OCI-M2 (cell line): ENCODE data around the gene SEMA3B.
A peak's percentile ranks its signal among the peaks of the same experiment; 100 is the strongest.

Experiments
- DNase-seq: peaks from one replicate; lab custom pipeline; 2025; ENCODE audit not compliant: unreplicated experiment; lab: John Stamatoyannopoulos, UW

Gene SEMA3B

DNA sequence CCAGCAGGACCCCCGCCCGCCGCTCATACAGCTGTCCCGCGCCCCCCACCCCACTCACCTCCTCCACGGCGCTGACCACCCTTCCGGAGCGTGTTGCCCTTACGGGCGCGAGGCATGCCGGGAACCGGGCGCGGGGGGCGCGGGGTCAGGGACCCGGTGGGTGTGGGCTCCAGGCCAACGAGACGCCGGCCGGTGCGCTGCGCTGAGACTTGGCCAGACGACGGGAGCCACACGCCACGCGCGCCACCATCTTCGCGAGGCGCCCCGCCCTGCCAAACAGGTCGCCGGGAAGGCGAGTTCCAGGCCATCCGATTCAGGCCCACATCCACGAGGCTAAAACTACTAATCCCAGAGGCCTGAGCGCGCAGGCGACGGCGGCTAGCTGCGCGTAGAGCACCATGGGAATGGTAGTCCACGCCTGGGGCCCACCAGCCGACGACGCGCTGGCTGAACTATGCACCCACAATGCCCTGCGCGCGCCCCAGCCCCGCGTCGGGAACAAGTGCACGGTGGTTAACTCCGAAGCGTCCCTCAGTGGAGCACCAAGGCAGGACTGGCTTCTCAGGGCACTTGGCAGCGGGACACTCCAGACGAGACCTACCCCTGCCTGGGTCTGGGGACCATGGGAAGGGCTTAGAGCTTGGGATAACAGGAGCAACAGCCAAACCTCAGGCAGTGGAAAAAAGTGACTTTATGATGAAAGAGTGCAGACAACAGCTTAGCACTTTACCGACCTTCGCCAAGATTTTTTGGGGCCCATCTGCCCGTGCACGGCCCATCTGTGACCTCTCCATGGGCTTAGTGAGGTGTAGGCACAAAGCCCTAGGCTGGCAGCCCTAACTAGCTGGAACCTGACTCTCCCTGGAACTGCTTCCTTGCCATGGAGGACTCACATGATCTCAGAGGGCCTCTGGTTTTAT lies 23.5 kb downstream of the SEMA3B start, which contains the start of gene IFRD2:
IFRD2 (minus strand) TSS at position 271 of the 920 bp plus-strand sequence; CDS start at position 116, 155 bp downstream.
- DNase-seq = peak; percentile 44

DNA sequence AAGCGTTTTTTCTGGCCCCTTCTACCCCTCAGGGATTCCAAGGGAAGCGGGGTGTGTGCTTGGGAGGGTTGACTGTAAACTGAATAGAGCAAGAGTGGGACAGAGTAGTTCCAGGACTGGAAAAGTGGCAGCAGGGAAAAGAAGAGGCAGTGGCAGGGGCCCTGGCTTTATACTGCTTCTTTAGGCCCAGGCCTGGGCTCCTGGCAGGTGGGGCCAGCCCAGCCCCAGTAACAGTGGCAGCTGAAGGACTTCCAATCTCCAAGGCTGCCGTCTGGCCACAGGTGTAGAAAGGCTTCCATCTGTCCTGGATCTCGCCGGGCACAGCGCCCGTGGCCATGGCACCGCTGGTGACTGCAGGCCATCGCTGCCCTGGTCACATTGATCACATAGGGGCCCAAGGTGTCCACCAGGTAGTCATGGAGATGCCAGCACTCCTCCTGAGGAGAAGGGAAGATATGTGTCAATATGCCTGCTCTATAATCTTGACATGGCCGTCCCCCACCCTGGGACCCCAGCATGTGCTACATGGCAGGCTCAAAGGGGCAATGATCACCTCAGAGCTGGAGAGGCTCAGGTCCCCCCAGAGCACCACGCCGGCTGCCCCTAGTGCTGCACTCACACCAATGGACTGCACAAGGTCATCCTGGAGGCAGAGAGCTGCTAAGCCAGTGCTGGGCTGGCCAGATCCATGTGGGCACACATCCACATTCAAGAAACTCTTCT lies 24.3 kb downstream of the SEMA3B start:
- no peak for DNase-seq

DNA sequence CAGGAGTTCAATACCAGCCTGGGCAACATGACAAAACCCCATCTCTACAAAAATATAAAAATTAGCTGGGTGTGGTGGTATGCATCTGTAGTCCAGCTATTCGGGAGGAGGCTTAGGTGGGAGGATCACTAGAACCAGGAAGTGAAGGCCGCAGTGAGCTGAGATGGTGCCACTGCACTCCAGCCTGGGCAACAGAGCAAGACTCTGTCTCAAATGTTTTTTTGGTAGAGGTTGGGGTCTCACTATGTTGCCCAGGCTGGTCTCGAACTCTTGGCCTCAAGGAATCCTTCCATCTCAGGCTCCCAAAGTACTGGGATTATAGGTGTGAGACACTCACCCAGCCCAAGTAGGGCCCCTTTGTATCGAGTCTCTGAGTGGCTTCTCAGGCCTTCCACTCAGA lies 25.1 kb downstream of the SEMA3B start:
- no peak for DNase-seq

DNA sequence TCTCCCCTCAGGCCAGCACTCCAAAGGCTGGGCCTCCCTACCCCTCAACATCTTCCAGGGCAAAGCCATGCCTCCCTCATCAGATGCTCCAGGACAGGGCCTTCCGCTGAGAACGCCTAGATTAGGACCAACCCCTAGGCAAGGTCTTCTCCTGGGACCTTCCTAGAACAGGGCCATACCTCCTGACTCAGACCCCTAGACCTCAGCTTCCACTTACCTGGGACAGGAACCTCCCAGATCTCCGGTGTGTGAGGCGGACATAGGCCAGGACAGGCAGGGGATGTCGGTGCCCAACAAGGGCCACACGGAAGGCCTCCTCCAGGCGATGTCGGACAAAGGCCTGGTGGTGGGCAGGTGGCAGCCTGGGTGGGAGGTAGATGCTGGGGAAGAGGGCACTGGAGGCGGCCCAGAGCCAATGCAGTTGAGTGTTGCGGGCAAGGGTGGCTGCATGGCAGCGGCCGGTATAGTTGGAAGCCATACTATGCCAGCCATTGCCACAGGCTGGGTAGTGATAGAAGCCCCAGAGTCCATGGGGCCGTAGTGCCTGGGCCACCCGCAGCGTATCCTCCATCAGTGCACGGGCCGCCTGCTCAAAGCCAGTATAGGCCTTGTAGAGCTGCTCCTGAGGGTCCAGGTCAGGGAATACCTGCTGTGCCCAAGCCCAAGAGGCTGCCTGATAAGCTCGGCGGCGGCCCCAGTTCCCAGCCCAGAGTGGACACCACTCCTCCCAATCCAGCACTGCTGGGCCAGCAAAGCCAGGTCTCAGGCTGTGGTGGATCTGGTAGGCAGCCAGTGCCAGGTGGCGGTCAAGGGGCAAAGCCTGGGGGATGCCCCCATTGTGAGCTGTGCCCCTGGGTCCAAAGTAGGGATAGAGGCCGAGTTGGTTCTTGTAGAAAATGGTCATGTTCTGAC lies 25.8 kb downstream of the SEMA3B start:
- DNase-seq = no peak

DNA sequence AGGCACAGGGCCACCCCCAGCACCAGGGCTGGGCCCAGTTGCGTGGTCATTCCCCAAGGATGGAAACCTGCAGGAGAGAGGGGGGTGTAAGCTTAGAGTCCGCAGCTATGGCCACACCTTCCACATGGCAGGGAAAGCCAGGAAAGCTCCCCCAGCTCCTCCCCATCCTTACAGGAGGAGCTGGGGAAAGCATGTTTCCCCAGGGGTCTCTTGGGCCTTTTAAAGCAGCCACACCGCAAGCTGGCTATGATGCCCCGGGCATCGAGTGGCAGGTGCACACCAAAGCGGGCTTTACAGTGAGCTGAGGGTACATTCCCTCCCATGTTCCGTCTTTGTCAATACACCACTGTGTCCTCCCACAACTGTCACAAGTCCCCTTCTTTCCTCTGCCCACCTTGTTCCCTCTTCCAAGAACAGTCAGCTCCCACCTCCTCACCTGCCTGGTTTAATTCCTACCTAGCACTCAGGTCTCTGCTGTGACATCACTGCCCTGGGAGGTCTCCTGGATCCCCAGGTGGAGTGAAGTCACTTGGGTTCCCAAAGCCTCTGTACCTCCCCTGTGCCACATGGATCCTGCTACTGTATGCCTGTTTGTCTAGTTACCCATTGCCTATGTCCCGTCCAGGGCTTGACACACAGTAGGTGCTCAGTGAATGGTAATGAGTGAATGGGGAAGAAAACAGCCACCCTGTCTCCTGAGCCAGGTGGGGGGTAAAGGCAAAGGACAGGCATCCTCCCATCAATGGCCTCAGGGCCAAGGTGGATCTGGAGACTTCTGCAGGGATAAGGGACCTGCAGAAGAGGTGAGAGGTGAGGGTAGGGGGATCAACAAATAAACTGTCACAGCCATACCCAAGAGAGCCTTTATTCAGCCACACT lies 26.8 kb downstream of the SEMA3B start:
- no peak for DNase-seq

DNA sequence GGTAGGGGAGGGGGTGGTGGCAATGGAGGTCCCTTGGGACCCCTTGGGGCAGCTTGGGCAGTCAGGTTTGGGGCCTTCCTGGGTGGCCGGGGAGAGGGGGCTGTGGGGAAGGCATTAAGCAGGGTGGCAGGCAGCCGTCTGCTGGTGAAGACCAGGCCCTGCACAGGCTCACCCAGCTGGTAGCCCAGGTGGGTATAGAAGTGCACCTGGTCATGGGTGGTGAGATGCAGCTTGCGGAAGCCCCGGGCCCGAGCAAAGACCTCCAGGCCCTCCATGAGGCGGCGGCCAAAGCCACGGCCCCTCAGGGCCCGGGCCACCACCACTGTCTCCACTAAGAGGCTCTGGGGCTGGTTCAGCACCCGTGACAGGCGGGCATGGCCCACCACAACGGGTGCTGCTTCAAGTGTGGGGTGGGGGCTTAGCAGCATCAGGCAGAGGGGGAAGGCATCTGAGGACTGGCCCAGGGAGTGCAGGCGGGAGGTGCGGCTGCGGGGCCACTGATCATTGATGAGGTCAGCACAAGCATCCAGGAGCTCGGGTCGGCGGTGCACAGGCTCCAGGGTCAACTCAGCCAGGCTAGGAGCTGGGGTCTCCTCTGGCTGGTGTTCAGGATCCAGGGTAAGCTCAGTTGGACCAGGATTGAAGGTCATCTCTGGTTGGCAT lies 27.9 kb downstream of the SEMA3B start:
- no peak for DNase-seq

DNA sequence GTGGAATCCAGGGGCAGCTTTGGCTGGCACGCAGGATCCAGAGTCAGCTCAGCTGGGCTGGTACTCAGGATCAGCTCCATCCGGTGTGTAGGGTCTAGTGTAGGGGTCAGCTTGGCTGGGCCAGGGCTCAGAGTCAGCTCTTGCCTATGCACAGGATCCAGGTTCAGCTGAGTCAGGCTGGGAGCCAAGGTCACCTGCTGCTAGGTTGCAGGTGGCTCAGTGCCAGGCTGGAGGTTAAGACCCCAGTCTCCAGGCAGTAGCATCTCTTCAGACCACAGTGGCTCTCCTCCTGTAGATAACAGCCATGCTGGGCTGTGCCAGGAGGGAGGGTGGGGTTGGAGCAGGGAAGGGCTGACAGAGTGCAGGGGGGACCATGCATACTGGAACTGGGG lies 28.4 kb downstream of the SEMA3B start:
- DNase-seq = no peak

DNA sequence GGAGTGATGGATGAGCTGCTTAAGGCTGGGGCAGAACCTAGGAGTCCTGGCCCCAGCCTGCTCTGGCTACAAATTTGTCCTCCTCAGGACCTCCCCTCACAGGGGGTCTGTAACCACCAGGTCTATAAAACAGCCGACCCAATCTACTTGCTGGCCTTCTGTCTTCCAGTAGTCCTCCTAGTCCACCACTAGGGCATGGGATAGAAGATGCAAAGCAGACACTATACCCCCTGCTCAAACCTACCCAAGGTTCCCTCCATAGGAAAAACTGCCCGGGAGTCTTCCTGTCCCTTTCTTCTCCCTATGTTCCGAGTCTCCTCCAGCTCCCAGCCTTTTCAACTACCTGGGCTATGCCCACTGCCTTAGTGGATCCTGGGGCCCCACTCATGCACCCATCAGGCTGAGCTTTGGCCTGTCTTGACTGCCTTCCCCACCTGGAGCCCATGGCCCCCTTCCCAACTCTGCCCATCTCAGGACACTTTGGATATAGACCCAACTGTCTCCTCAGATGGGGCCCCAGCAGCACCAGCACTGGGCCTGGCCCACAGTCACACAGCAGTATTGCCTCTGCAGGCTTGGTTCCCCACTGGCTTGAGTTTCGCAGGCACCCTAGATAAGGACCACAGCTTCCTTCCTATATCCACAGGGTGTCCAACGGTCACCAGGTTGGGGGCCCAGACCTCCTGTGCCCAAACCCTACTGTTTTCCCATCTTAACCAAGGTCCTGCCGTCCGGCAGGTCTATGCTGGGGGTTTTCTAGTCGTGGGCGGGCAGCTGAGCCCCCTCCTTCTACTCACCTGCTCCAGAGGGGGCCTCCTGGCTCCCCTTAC lies 29.2 kb downstream of the SEMA3B start:
- no peak for DNase-seq

DNA sequence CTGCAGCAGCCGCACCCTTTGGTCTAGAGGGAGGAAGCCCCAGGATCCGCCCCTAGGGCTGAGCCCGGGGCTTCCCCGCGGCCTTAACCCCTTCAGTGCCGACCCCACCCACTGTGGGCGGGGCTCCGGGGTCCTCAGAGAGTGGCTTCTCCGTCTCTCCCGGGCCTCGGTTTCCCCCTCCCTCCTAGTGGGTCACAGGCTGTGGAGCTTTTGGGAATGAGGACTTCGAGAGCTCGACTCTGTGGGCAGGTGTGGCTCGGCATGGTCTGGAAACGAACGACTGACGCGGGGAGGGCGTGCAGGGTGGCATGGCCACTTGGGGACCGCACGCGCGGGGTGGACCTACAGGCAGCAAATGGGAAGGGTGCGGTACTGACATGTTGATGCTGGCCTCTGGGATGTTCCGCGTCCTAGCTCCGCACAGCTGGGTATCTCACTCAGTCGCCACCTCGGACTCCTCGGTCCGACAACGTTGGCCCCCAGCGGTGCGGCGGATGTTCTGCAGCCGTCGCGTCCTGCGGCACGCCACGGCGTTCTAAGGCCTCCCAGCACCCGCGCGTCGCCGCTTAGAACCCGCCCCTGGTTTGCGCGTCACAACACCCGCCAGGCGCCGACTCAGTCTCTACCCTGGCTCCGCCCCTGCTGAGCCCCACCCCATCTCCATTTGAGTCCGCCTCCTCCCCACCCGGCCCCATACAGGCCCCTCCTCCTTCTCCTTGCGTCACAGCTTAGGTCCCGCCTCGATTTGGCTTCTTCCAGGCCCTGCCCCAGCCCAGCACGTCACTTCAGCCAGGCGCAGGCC lies 30.1 kb downstream of the SEMA3B start, which contains the start of the genes HYAL3 and NAA80:
HYAL3 (minus strand) TSS at position 570 of the 802 bp plus-strand sequence. CDS start 3,803 bp downstream, outside the sequence.
NAA80 (minus strand) TSS at position 570 of the 802 bp plus-strand sequence. CDS start 1,942 bp downstream, outside the sequence.
- peak; percentile 79 for DNase-seq

DNA sequence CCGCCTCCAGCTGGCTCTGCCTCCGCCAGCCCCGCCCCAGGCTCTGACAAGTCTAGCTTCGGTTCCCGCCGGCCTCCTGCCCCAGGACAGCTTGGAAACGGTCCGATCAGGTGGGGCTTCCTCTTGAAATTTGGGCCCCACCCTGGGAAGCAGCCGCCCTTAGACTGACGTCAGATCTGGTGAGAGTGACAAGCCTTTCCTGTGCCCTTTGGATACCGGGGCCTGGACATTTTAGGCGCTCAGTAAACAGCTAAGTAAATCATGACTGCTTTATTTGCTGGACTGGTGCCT lies 30.6 kb downstream of the SEMA3B start:
- DNase-seq = no peak

DNA sequence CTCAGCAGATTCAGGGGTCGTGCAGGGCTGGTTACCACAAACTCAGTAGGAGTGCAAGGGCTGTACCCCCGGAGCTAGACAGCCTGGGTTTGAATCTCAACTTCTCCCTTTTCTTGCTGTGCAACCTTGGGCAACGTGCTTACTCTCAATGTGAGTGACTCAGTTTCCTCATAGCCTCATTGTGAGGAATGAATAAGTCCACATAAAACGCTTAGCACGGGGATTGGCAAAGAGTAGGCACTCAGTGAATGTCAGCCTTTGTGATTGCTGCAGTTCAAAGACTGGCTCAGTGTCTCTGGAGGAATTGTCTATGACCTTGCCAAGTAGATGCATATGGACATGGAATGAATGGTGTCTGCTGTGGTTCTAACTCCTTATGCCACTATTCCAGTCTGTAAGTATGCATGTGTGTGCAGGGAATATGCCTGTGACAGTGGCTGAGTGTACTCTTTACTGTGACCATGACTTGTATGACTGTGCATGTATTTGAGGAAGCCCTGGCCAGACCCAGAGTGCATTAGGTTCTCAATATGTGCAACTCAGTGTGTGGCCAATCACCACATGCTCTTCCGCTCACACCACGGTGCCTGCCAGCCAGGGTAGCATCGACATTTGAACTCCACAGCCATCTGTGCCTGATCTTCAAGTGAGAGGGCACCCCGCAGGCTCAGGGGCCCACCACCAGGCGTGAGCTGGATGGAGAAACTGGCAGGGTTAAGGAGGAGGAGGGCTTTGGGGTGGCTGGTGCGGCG lies 31.2 kb downstream of the SEMA3B start:
- no peak for DNase-seq

DNA sequence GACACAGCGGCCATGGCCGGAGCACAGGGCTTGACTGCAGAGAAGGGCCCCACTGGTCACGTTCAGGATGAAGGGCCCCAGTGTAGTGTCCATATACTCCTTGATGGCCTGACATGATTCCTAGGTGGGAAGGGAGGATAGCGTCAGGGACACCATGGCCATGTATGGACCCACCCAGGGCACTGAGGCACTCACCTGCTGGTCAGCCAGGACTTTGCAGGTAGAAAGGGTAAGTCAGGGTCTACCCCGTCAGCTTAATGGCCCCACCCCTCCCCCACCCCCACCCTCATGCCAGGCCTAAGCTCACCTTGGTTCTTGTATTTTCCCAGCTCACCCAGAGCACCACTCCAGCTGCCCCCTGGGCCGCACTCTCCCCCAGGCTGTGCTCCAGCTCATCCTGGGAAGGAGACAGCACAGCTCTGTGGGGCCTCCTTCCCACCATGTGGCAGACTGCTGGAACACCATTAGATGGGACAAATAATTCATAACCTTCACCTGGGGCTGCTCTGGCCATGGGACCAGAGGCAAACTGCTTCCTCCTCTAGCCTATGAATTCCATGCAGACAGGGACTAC lies 31.8 kb downstream of the SEMA3B start:
- no peak for DNase-seq

DNA sequence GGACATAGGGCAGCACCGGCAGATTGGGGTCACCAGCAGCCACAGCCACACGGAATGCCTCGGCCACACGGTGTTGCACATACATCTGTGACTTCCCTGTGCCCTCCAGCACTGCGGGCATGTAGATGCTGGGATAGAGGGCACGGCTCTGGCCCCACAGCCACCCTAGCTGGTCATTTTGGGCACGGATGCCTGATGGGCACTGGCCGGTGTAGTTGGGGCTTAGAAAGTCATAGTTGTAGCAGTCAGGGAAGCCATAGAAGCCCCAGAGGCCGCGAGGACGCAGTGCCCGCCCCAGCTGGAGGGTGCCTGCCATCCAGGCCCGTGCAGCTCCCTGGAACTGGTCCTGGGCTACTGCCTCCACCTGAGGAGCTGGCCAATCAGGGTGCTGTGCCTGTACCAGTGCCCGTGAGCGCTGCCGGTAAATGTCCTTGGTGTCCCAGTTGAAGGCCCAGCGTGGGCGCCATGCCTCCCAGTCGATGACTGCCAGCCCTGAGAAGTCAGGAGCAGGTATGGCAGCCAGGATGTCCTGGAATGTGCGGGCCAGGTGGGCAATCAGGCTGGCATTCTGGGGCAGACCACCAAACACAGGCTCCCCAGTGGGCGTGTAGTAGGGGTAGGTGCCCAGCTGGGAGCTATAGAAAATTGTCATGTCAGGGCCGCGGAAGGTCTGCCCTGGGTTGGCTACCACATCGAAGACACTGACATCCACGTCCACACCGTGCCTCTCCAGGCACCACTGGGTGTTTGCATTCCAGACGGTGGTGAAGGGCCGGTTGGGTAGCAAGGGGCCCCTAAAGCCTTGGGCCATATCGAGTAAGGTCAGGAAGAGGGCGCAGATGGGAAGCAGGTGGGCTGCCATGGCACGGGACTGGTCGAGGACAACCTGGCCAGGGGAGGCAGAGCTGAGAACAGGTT lies 33.4 kb downstream of the SEMA3B start:
- no peak for DNase-seq

DNA sequence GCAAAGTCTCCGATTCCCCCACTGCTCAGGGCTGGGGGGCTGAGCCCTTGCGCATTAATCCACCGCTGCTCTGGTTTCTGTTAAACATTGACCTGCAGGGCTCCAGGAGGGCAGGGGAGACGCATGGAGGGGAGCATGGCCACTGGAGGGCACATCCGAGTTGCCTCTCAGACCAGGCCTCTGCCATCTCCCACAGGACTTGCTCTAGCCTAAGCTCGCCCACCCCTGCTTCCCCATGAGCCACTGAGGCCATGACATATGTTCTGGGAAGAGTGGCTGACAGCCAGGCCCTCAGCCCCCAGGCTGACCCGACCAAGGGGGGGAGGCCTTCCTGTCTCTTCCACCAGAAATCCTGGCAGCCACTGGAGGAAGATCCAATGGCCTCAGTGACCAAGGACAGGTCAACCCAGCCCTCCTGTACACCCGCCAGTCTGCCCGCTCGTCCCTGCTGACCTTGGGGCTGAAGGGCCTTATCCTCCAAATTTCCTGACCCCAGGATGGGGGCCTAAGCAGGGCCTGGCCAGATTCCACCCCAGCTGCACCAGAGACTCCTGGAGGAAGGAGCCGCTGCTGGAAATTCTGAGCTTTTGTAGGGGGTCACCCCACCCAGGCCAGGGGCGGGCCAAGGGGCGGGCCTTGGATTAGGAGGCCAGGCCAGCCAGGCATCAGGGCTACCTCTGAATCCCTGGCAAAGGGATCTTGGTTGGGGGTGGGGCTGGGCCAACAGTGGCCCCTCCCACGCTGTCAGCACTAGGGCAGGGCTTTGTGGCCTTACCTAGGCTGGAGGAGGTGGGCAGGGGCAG lies 34.3 kb downstream of the SEMA3B start, which contains the start of gene HYAL1:
HYAL1 (minus strand) TSS at position 562 of the 803 bp plus-strand sequence. CDS start 618 bp downstream, outside the sequence.
- no peak for DNase-seq

DNA sequence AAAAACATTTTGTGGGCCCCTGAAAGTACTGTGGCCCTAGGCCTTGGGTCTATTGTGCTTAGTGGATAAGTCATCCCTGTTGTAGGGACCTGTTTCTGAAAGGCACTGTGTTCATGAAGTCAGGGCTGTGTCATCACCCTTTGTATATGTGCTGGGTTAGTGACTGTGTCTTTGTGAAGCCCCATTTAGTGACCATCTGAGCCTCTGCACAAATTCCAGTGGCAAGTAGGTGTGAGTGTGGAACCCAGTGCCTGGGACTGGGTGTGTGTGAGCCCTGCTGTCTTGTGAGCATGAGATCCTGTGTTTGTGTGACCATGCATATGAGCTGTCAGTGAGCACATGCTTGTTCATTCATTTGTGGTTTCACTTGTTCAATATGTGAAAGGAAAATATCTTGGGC lies 35.7 kb downstream of the SEMA3B start:
- no peak for DNase-seq
